Karpas-422 (cell line): ENCODE data around the gene FERMT1. TPM values are rescaled to one million over a fixed set of nuclear protein-coding genes. Genes with fewer than 3 reads are reported as not detected.

Experiments used
- DNase-seq: peaks from one replicate; pipeline ENCODE4 v3.0.0-alpha.2; 2015
- H2AFZ ChIP-seq: fragments of 200-600 bp; sonication (generic); 2 replicates; pipeline ENCODE4 v1.6.1; 2014; ENCODE audit warnings: antibody characterized with exemption, low read length, mixed read lengths
- H3K27ac ChIP-seq: fragments of 200-600 bp; sonication (generic); 2 replicates; pipeline ENCODE4 v1.5.1; 2014; ENCODE audit warnings: mild to moderate bottlenecking, low read length, moderate library complexity
- H3K27me3 ChIP-seq: fragments of 200-600 bp; sonication (generic); 2 replicates; pipeline ENCODE4 v1.6.1; 2014; ENCODE audit warnings: low read length, mixed read lengths
- H3K36me3 ChIP-seq: fragments of 200-600 bp; sonication (generic); 2 replicates; pipeline ENCODE4 v1.6.1; 2014; ENCODE audit warnings: low read length, mixed read lengths; ENCODE audit not compliant: insufficient read depth
- H3K4me1 ChIP-seq: fragments of 200-600 bp; sonication (generic); 2 replicates; pipeline ENCODE4 v1.6.1; 2014; ENCODE audit warnings: mild to moderate bottlenecking, low read length, mixed read lengths
- H3K4me2 ChIP-seq: fragments of 200-600 bp; sonication (generic); 2 replicates; pipeline ENCODE4 v1.6.1; 2014; ENCODE audit warnings: low read length, low read depth, mild to moderate bottlenecking; ENCODE audit not compliant: poor library complexity, severe bottlenecking
- H3K4me3 ChIP-seq: fragments of 200-600 bp; sonication (generic); 2 replicates; pipeline ENCODE4 v1.5.1; 2014; ENCODE audit warnings: mild to moderate bottlenecking, antibody characterized with exemption, low read length, mixed read lengths
- H3K79me2 ChIP-seq: fragments of 200-600 bp; sonication (generic); 2 replicates; pipeline ENCODE4 v1.6.1; 2014; ENCODE audit warnings: mild to moderate bottlenecking, low read length, mixed read lengths
- H3K9ac ChIP-seq: fragments of 200-600 bp; sonication (generic); 2 replicates; pipeline ENCODE4 v1.6.0; 2014; ENCODE audit warnings: low read length
- H3K9me2 ChIP-seq: fragments of 200-600 bp; sonication (generic), shearing (Covaris generic); replicated peaks from 2 replicates; pipeline ENCODE4 v1.6.0; 2014; ENCODE audit warnings: mild to moderate bottlenecking, low read length, moderate library complexity; ENCODE audit not compliant: insufficient read depth
- H3K9me3 ChIP-seq: fragments of 300-700, 200-600 bp; sonication (generic); 2 replicates; pipeline ENCODE4 v1.6.1; 2014; ENCODE audit warnings: low read length, mixed read lengths
- H4K20me1 ChIP-seq: fragments of 200-600 bp; sonication (generic); 2 replicates; pipeline ENCODE4 v1.6.1; 2014; ENCODE audit warnings: mild to moderate bottlenecking, antibody characterized with exemption, low read length, low read depth; ENCODE audit not compliant: insufficient read depth
- total RNA-seq: library from RNA; depleted of rRNA; stranded (reverse); fragments of >200 nt; shearing (Covaris generic); gene quantifications from 2 replicates; pipeline ENCODE4 v1.2.3, GENCODE V29; 2014; ENCODE audit warnings: low replicate concordance

The FERMT1 gene
- total RNA-seq, 1 experiment from 2014 or later, result not detected

DNA sequence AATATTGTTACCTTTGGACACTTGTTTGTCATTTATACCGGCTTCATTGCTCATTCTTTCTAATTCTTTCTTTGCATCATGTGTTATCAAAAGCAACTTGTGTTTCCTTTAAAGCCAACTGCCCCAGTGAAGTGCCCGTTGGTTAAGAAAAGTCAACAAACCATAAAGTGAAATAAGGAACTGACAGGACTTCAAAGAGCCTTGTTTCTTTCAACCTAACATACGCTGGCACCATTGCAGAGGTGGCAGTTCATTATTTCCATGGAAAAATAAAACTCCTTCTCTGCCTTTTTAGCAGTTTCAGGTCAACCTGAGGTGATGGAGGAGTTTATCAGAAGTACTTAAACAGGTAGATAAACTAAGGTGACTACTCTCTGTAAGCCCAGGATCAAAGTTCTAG lies 28.8 kb downstream of the FERMT1 start:
- H3K4me1 ChIP-seq, result no peaks in the 10 kb centered on the region
- no peak overlapping the region for H3K27ac ChIP-seq
- H3K79me2 ChIP-seq, result no peaks in the 10 kb centered on the region
- H3K4me3 ChIP-seq, result no peak overlapping the region
- H4K20me1 ChIP-seq, result no peaks in the 10 kb centered on the region
- no peaks in the 10 kb centered on the region for H3K9me2 ChIP-seq
- no peak overlapping the region for H3K4me2 ChIP-seq
- H3K36me3 ChIP-seq, result no peaks in the 10 kb centered on the region
- no peak for DNase-seq
- no peak overlapping the region for H3K9ac ChIP-seq
- no peaks in the 10 kb centered on the region for H3K9me3 ChIP-seq
- H3K27me3 ChIP-seq, result no peaks in the 10 kb centered on the region
- H2AFZ ChIP-seq, result no peak overlapping the region

DNA sequence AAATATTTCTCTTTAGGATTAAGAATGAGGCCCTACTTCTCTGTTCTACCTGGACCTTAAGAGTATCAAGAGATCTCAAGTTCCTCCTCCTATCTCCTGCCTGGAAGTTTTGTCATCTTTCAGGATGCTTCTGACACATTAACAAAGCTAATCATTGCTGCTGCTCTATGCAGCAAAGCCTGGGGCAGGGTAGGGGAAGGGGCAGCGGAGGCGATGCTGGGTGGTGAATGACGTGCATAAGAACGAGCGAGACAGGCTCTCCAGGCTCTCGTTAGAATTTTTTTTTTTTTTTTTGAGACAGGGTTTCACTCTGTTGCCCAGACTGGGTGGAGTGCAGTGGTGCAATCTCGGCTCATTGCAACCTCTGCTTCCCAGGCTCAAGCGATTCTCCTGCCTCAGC lies 31.2 kb downstream of the FERMT1 start:
- Histone ChIP-seq H3K27me3 (no peaks in the 10 kb centered on the region), H3K9ac (no peak overlapping the region)

DNA sequence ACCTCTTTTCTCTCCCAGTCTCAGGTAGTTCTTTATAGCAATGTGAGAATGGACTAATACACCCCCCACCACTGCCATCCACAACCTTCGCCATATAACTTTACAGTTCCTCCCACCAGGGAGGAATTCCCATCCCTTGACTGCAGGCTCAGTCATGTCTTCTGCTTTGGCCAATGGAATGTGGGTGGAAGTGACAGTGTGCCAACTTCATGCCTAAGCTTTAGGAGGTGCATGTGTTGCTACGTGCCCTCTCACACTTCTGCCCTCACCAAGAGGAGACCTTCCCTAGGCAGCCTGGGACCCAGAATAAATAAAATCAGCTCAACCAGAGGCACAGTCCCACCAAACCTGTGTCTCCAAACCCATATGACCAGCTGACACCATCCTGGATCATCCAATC lies 36.0 kb downstream of the FERMT1 start:
- no peaks in the 10 kb centered on the region for H3K36me3 ChIP-seq
- no peak overlapping the region for H3K4me3 ChIP-seq
- no peak for DNase-seq
- no peak overlapping the region for H3K9ac ChIP-seq
- no peaks in the 10 kb centered on the region for H3K4me1 ChIP-seq
- H3K9me3 ChIP-seq, result no peaks in the 10 kb centered on the region
- no peaks in the 10 kb centered on the region for H3K27me3 ChIP-seq
- H3K79me2 ChIP-seq, result no peaks in the 10 kb centered on the region
- no peak overlapping the region for H2AFZ ChIP-seq
- no peaks in the 10 kb centered on the region for H4K20me1 ChIP-seq
- no peaks in the 10 kb centered on the region for H3K9me2 ChIP-seq
- no peak overlapping the region for H3K4me2 ChIP-seq
- H3K27ac ChIP-seq, result no peak overlapping the region

More for the DNA sequence above, 31.2 kb downstream of the FERMT1 start:
- H3K79me2 ChIP-seq, result no peaks in the 10 kb centered on the region
- no peaks in the 10 kb centered on the region for H3K36me3 ChIP-seq
- no peak overlapping the region for H2AFZ ChIP-seq
- H3K4me1 ChIP-seq, result no peaks in the 10 kb centered on the region
- no peak overlapping the region for H3K4me3 ChIP-seq
- no peaks in the 10 kb centered on the region for H3K9me2 ChIP-seq
- H3K27ac ChIP-seq, result no peak overlapping the region
- no peaks in the 10 kb centered on the region for H4K20me1 ChIP-seq
- no peaks in the 10 kb centered on the region for H3K9me3 ChIP-seq
- no peak for DNase-seq
- no peak overlapping the region for H3K4me2 ChIP-seq

DNA sequence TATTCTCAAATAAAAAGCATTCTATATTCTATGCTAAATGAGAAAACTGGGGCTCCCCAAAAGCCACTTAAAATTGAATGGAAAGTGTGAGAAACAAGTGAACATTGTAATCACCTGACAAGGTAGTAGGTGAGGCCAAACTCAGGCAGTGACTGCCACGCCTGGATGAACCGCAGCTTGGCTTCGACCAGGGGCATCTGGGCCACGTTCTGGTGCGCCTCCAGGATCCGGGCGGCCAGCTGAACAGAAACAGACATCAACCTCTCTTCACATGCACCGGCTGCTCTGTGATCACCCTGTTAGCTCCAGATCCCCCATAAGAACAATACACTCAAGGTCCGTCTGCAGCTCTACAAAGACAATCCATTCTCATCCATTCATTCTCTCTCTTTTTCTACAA lies 38.9 kb downstream of the FERMT1 start:
- Histone ChIP-seq H2AFZ (no peak overlapping the region), H4K20me1 (no peaks in the 10 kb centered on the region), H3K79me2 (no peaks in the 10 kb centered on the region), H3K9me2 (no peaks in the 10 kb centered on the region), H3K27ac (no peak overlapping the region), H3K36me3 (no peaks in the 10 kb centered on the region), H3K4me2 (no peak overlapping the region), H3K27me3 (no peaks in the 10 kb centered on the region), H3K4me3 (no peak overlapping the region), H3K9me3 (no peaks in the 10 kb centered on the region), H3K9ac (no peak overlapping the region), H3K4me1 (no peaks in the 10 kb centered on the region)
- DNase-seq, result no peak

DNA sequence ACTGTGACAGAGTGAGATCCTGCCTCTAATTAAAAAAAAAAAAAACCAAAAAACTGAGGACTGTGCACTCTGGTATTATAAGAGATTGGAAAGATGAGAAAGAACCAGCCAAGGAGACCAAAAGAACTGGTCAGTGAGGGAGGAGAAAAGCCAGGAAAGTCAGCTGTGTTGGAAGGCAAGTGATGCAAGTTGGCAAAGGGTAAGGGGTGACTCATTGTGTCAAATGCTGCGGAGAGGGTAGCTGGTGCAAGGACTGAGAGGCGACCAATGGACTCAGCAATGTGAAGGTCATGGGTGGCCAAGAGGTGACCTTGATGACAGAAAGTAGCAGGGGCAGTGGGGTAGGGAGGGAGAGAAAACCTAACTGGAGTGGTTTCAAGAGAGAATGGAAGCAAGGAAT lies 41.6 kb downstream of the FERMT1 start:
- Histone ChIP-seq H3K79me2 (no peaks in the 10 kb centered on the region), H3K36me3 (no peaks in the 10 kb centered on the region), H3K27me3 (no peaks in the 10 kb centered on the region), H3K4me1 (no peaks in the 10 kb centered on the region), H3K4me2 (no peak overlapping the region), H3K9ac (no peak overlapping the region), H3K9me2 (no peaks in the 10 kb centered on the region), H3K4me3 (no peak overlapping the region), H3K9me3 (no peaks in the 10 kb centered on the region), H4K20me1 (no peaks in the 10 kb centered on the region), H2AFZ (no peak overlapping the region), H3K27ac (no peak overlapping the region)
- no peak for DNase-seq

DNA sequence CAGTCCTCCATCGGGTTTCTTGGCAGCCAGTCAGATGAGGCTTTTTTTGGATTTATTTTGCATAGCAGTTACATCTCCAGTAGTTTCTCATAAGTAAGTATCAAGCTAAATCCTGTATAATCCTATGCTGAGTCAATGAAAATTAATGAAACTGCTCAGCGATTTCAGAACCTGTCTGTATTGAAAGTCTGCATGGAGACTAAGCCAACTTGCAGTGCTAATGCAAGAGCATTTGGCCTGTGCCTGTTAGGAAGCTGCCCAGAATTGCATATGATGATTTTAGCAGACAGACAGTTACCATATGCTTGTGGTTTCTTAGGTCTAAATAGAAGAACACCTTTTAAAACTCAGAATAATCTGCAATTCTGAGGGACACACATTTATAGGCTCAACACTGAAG lies 43.8 kb downstream of the FERMT1 start:
- Histone ChIP-seq H2AFZ (no peak overlapping the region), H3K27ac (no peak overlapping the region), H3K79me2 (no peaks in the 10 kb centered on the region), H3K4me3 (no peak overlapping the region), H3K27me3 (no peaks in the 10 kb centered on the region), H3K9me3 (no peaks in the 10 kb centered on the region), H3K9me2 (no peaks in the 10 kb centered on the region), H3K4me2 (no peak overlapping the region), H3K9ac (no peak overlapping the region), H4K20me1 (no peaks in the 10 kb centered on the region), H3K36me3 (no peaks in the 10 kb centered on the region), H3K4me1 (no peaks in the 10 kb centered on the region)
- no peak for DNase-seq

DNA sequence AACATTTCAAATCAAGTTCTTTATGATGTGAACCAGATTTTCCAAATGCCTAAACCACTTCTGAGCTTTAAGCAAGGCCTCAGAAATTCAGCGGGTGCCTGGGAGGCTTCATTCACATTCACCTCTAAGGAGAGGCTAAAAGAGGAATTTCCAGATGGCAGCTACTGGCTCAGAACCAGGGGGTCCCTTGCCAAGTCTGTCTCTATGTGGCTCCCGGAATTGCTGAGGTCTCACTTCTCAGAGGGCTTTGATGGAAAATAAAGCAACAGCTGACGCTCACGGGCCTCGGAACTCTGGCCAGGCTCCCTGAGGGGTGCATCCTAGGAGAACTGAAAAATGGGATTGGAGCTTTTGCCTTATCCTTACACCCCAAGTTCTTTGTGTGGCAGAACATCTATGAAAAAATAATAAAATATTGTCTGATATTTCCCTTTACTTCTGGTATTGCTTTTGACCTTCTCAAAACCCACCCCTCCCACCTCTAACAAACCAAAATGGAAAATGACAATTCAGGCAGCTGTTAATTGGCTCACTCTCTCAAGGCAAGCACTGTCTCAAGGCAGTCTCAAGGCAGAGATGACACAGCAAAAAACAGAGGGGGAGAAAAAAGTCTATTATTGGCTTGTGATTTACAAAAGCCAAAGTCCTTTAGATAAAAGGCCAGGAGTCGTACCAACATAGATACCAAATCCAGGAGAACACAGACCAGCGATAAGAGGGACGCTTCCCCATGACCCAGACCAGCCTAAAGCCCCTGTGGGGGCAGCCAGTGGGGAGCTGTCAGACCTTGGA lies 47.2 kb downstream of the FERMT1 start:
- H3K9me3 ChIP-seq, result no peaks in the 10 kb centered on the region
- no peaks in the 10 kb centered on the region for H4K20me1 ChIP-seq
- no peak overlapping the region for H3K27ac ChIP-seq
- DNase-seq, result no peak
- H2AFZ ChIP-seq, result no peak overlapping the region
- no peak overlapping the region for H3K4me2 ChIP-seq
- H3K9me2 ChIP-seq, result no peaks in the 10 kb centered on the region
- no peak overlapping the region for H3K4me3 ChIP-seq
- no peaks in the 10 kb centered on the region for H3K36me3 ChIP-seq
- H3K79me2 ChIP-seq, result no peaks in the 10 kb centered on the region
- no peaks in the 10 kb centered on the region for H3K27me3 ChIP-seq
- H3K9ac ChIP-seq, result no peak overlapping the region
- H3K4me1 ChIP-seq, result peaks cover 10% of the 10 kb centered on the region

DNA sequence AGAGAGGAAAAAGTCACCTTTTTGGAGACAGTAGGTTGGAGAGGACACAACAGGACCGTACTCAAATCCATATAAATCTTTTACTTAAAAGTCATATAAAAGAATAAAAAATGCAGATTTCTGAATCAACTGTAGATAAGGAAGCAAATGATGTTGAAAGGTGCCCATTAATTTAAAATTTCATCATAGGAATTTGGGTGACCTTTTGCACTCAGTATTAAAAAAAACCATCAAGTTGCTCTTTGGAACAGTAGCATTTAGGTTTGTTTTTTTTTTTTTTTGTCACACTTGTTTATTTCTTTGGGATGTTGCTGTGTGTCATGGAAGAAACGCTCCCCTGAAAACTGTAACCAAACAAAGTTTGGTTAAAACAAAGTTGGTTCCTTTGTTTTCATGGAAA lies 48.0 kb downstream of the FERMT1 start:
- no peak overlapping the region for H3K9ac ChIP-seq
- H3K9me3 ChIP-seq, result no peaks in the 10 kb centered on the region
- H3K27ac ChIP-seq, result no peak overlapping the region
- no peak overlapping the region for H2AFZ ChIP-seq
- H3K79me2 ChIP-seq, result no peaks in the 10 kb centered on the region
- no peaks in the 10 kb centered on the region for H3K9me2 ChIP-seq
- no peaks in the 10 kb centered on the region for H3K27me3 ChIP-seq
- H3K4me1 ChIP-seq, result peaks cover 10% of the 10 kb centered on the region
- no peak for DNase-seq
- no peak overlapping the region for H3K4me2 ChIP-seq
- H4K20me1 ChIP-seq, result no peaks in the 10 kb centered on the region
- no peak overlapping the region for H3K4me3 ChIP-seq
- no peaks in the 10 kb centered on the region for H3K36me3 ChIP-seq
